ENCODE measurements around the gene ZNF827.

ZNF827 gene

DNA sequence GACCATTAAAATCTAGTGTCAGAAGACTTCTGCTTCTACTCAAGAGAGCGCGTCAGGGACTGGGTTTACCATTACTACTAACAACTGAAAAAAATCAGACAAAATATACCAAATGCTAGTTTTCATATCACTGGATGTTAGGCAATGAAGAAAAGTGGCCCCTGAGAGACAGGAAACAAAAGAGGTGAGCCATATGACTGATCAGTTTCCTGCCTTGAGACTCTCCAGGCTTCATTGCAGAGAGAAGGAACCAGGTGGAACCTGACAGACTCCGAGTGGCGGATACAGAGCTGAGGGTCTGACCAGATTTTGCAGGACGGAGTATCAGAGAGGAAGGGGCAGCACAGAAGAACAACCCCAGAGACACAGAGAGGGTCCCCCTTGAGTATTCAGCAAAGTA is 172.3 kb downstream of the ZNF827 start:
- DNase-seq (ENCODE audit: low read depth in 2 of 2, low spot score in 1 of 2) = no peak

GRCh38 chr4:145763399-145763798 is 175.2 kb downstream of the ZNF827 start:
- no peak for DNase-seq (ENCODE audit: low read depth in 2 of 2, low spot score in 1 of 2)

DNA sequence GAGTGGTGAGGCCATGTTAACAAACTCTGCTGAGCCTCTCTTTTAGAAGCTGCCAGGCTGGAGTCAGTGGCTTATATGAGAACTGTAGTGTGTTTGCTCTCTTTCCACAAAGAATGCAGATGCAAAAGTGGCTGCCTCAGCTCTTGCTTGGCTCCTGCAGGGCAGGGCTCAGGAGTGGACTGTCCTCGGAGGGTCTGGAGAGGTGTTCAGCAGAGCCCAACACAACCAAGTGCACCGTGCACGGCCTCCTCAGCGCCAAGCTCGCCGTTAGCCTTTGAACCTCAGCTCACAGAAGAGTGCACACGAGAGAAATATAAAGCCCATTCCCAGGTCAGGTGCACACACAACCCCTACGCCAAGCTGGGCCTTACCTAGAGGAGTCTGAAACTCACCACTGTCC is 175.9 kb downstream of the ZNF827 start:
- DNase-seq (ENCODE audit: low read depth in 2 of 2, low spot score in 1 of 2) = no peak

DNA sequence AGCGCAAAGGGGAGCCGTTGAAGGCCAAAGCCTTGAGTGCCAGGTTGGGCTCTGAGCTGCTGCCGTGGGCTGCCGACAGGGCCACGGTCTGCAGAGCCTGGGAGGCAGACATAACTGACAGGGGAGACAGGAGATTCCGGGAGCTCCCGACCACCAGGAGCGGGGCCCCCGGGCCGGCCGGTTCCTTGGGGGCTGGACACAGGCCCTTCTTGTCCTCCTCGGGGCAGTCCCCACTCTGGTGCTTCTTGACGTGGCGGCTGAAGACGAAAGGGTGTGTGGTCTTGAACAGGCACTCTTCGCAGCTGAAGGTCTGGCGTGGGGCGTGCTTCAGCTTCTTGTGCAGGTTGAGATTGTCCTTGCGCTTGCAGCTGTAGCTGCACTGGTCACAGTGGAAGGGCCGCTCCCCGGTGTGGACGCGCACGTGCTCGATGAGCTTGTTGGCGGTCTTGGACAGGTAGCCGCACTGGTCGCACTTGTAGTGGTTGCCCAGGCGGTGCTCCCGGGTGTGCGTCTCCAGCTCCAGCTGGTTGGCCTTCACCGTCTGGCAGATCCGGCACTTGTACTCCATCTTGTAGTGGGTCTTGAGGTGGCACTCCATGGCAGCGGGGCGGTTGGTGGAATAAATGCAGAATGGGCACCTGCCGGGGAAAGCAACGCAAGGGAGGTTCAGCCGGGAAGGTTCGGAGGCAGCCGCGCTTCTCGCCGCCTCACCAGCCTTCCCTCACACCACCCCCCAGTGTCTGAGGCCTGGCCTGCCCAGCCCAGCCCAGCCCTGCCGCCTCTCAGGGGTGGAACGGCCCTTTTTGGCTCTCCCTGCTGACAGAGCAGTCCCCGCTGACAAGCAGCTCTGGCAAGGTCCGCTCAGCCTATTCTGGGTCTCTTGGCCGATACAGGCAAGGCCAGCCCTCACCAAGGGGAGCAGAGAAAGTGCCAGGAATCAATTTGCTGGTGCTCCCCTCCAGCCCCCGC is 177.4 kb downstream of the ZNF827 start:
- DNase-seq (ENCODE audit: low read depth in 2 of 2, low spot score in 1 of 2) = no peak

GRCh38 chr4:145760176-145760575 is 178.4 kb downstream of the ZNF827 start:
- DNase-seq (ENCODE audit: low read depth in 2 of 2, low spot score in 1 of 2) = no peak

- no peak for DNase-seq (ENCODE audit: low read depth in 2 of 2, low spot score in 1 of 2)
These were observed 181.4 kb downstream of the ZNF827 start for GRCh38 chr4:145757188-145757587.

- DNase-seq (ENCODE audit: low read depth in 2 of 2, low spot score in 1 of 2) = no peak
These were observed 182.4 kb downstream of the ZNF827 start for GRCh38 chr4:145756244-145756643.

- no peak for DNase-seq (ENCODE audit: low read depth in 2 of 2, low spot score in 1 of 2)
These were observed 182.8 kb downstream of the ZNF827 start for GRCh38 chr4:145755802-145756201.

DNA sequence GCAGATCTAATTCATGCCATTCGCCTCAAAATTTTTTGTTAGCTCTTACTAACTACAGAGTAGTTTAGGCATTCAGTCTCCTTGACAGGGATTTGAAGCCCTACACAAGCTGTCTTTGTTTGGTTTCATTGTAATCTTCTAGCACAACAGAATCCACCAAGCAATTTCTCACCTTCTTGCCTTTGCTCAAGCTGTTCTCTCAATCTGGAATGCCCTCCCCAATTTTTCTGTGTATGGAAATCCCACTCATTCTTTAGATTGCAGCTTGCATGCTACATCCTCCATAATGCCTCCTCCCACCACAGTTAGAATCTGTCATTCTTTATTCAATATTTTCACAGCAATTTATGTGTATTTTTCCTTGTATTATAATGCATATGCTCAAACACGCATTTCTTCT is 195.0 kb downstream of the ZNF827 start:
- no peak for DNase-seq (ENCODE audit: low read depth in 2 of 2, low spot score in 1 of 2)

DNA sequence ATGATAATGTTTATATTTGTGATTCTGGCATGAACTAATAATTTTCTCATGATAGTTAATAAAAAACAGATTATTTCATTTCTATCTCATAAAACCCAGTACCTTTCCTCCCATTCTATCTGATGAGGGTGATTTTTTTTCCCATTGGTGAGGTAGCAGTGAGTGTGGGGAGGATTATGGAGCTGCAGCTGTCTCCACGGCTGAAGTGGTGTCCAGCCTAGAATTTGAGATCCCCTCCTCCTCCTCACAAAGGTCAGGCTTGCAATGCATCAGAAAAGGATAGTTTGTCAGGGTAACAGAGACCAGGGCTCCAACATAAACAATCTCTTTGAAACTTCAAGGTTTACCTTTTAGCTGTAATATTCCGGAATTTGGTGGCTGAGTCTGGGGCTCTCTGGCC is 197.8 kb downstream of the ZNF827 start:
- no peak for DNase-seq (ENCODE audit: low read depth in 2 of 2, low spot score in 1 of 2)

GRCh38 chr4:145739845-145740244 is 198.8 kb downstream of the ZNF827 start:
- DNase-seq (ENCODE audit: low read depth in 2 of 2, low spot score in 1 of 2) = no peak

- DNase-seq (ENCODE audit: low read depth in 2 of 2, low spot score in 1 of 2) = no peak
These were observed 202.3 kb downstream of the ZNF827 start for GRCh38 chr4:145736241-145736831.

GRCh38 chr4:145735827-145736226 is 202.8 kb downstream of the ZNF827 start:
- DNase-seq (ENCODE audit: low read depth in 2 of 2, low spot score in 1 of 2) = no peak

DNA sequence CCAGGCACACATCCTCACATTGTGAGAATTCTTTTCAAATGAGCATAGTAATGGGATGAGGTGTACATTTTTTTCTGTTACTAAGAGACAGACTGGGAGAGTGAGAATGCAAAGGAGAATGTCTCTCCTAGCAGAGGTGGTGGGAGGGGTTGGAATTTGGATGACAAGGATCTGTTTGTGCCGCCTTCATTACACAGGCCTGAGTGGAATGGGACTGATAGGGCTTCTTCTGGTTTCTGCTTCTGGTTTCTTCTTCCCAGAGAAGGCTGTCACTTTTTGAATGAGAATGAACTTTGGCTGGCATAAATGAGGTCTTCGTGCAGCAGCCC is 203.3 kb downstream of the ZNF827 start:
- no peak for DNase-seq (ENCODE audit: low read depth in 2 of 2, low spot score in 1 of 2)

DNA sequence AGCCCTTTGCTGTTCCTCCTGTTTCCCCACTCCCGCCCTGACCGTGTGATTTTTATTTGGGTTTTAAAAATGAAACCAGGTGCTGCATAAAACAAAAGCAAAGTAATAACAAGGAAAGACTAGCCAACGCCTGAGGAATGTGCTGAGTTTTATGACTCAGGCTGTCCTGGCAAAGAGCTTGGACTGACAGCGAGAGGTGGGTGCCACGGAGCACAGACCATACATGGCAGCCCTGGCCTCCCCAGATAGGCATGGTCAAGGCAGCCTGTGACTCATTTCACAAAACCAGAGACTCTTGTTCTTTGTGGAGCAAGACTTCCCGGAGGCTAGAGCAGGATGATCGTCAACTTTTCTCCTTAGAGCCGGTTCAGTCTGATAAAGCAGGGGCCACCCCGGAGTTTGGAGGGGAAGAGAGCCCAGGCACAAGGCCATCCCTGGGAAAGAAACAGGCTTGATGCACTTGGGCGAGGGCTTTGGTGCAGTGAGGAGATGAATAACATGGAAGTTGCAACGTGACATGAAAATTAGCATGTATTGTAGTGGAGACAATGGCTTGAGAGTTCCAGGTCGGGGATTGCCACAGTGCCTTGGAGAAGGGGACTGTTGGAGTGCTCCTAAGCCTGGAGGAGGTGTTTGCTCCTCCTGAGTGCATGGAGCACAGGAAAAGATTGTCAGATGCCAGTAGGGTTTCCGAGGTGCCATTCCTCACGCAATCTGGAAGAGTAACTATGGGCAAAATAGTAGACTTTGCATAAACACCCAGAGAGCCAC is 203.9 kb downstream of the ZNF827 start:
- no peak for DNase-seq (ENCODE audit: low read depth in 2 of 2, low spot score in 1 of 2)

- no peak for DNase-seq (ENCODE audit: low read depth in 2 of 2, low spot score in 1 of 2)
These were observed 204.6 kb downstream of the ZNF827 start for GRCh38 chr4:145734031-145734430.

DNA sequence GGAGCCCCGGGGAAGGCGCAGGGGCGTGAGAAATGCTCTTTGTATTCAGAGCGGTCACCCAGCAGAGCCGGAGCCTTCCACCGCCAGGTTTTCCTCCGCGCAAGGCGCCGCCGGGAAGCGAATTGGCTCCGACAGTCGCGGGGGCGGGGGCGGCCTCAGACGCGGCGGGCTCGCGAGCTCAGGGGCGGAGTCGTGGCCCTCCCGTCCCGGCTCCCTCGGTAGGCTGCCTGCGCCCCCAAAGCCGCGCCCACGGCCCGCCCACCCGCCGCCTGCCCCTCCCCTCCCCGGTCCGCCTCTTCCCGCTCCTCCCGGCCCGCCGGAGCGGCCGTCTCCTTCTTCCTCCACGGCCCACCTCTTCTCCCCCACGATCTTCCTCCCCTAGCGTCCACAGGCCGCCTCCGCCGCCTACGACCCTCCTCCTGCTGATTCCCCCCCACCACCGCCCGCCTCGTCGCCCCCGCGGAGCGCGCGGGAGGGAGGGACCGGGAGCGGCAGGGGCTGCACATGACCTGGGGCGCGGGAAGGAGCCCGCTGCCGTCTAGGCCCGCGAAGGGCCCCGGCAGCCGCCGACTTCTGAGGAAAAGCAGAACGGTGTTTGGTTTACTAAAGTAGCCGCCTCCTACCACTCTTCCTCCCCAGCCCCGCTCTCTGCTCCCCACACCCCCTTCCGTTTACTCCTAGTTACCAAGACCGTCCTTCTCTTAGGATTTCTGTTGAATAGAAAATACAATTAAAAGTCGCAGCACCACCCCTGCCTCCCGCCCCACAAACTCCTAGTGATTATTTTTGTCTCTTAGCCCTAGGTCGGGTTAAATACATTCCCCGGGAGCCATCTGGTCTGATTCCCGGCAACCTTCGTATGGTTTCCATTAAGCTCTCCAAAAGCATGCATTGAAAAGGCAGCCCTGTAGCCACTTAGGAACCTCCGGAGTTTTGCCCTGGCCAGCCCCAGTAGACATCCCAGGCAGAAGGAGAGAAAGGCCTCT is 205.4 kb downstream of the ZNF827 start:
- peak; percentile 51 to 71 for DNase-seq (ENCODE audit: low read depth in 2 of 2, low spot score in 1 of 2)

DNA sequence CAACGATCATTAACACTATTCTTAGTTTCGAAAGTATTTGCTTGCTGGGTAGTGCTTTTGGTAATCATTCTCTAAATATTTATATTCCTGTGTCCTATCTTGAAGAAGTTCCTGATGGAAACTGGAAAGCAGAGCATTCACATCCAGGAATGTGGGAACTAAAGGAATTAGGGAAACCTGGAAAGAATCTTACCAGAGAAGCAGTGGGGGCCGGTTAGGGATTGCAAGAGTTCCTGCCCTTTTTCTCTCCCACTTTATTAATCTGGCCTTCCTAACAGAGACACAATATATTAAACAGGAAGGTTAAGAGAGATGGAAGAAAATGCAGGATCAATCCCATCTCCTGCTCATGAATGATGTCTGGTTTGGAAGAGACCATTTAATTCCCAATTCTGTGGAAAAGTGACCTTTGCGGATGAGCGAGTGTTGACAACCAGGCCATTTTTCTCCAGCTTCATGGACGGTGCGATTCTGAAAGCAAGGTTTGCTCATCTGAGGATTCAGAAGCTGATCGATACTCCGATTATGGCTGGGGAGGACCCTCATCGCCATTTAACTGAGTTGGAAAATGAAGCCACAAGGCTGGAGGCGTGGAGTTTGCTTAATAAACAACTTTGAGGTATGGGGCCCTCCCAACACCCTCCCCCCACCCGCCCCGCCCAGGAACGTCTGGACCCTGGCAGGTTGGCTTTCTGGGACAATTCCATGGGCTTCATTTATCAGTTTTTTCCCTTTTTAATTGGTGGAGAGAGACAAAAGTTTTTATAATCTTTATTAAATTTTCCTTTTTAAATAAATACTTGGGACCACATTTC is 206.4 kb downstream of the ZNF827 start:
- no peak for DNase-seq (ENCODE audit: low read depth in 2 of 2, low spot score in 1 of 2)

- DNase-seq (ENCODE audit: low read depth in 2 of 2, low spot score in 1 of 2) = no peak
These were observed 207.6 kb downstream of the ZNF827 start for GRCh38 chr4:145731028-145731427.

DNA sequence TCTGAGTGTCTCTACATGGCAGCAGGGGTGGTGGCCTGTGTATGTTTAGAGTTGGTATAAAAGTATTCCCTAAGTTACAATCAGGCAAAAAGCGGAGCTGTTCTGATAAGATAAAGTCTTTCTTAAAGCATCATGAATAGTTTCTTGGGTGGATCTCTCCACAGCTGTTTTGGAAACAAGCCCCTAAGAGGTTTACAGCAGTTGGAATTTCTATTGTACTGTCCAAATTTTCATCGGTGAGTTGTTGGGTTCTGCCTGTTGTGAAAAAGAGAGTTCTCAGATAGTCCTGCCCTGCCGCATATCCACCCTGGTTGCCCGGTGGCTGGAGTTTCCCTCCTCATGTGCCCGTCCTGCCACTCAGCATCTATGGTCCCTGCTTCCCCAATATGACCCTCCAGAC is 208.6 kb downstream of the ZNF827 start:
- DNase-seq (ENCODE audit: low read depth in 2 of 2, low spot score in 1 of 2) = no peak

Data from stimulated activated CD8-positive, alpha-beta memory T cell treated with anti-CD3 and anti-CD28 coated beads, Interleukin-4, amount 100 ng/mL, for 4 hours (primary cell).